ENCODE data around the gene PSPN.
"Not testable (repeated sequence)": the region's sequence is repeated elsewhere in the genome, so short reads cannot be mapped to it uniquely, and the experiment has no call there.

PSPN gene

GRCh38 chr19:6402837-6403608, 27.3 kb upstream of the PSPN start:
- DNase-seq (ENCODE audit: low read depth in 3 of 3): no peak

DNA sequence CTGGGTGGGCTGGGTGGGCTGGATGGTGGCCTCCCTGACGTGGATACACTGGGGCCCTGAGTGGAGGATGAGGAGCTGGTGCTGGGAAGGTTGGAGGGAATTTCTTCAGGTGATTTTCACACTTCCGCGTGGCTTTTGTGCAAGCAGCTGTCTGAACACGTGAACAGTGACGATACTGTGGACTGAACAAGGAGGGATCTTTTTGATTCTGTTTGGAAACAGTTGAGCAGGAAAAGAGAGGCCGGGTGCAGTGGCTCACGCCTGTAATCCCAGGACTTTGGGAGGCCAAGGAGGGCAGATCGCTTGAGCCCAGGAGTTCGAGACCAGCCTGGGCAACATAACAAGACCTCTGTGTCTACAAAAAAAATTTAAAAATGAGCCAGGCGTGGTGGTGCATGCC, 26.3 kb upstream of the PSPN start:
- DNase-seq (ENCODE audit: low read depth in 3 of 3): no peak

DNA sequence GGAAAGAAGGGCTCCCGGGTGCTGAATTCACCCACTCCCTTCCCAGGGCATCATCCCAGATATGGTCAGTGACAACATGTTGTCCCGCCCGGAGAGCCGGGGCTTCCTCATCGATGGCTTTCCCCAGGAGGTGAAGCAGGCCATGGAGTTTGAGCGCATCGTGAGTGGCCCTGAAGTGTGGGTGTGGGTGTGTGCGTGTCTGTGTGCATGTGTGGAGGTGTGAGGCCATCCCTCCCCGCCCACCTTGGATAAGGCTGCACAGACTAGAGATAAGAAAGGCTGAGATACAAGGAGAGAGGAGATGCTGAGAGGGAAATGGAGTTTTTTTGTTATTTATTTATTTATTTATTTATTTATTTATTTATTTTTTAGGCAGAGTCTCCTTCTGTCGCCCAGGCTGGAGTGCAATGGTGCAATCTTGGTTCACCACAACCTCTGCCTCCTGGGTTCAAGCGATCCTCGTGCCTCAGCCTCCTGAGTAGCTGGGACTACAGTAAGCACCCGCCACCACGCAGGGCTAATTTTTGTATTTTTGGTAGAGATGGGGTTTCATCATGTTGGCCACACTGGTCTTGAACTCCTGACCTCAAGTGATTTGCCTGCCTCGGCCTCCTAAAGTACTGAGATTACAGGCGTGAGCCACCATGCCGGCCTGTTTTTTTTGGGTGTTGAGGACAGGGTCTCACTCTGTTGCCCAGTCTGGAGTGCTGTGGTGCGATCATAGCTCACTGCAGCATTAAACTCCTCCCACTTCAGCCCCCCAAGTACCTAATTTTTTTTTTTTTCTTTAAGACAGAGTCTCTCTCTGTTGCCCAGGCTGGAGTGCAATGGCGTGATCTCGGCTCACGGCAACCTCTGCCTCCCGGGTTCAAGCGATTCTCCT, 24.6 kb upstream of the PSPN start:
- DNase-seq (ENCODE audit: low read depth in 3 of 3): not testable (repeated sequence)

- no peak for DNase-seq (ENCODE audit: low read depth in 3 of 3)
Observed at GRCh38 chr19:6396305-6396704, 20.6 kb upstream of the PSPN start.

DNA sequence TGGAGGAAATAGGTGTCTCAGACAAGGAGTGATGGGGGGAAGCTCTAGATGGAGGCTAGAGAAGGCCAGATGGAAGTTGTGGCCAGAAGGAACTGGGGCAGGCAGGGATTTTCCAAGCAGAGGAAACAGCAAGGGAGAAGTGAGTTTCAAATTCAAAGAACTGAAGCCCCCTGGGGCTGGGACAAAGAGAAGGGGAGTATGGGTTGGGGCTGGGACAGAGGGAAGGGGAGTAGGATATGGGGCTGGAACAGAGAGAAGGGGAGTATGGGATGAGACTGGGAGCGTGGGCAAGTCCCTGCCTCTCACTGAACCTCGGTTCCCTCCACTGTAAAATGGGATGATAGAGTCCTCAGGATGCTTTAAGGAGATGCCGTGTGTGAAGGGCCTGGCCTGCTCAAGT, 19.1 kb upstream of the PSPN start:
- DNase-seq (ENCODE audit: low read depth in 3 of 3): no peak

- peak in 2 of 3 experiments; percentile 50 to 52 for DNase-seq (ENCODE audit: low read depth in 3 of 3)
Observed at GRCh38 chr19:6393983-6394412, 18.3 kb upstream of the PSPN start.

- peak; percentile 85 to 92 (median 85) for DNase-seq (ENCODE audit: low read depth in 3 of 3)
Observed at GRCh38 chr19:6393074-6393982, 17.6 kb upstream of the PSPN start, which contains the start of gene GTF2F1. Gene GTF2F1, minus strand, starts transcription at chr19:6393164. Its CDS starts 169 bp downstream, at chr19:6392995.

- no peak for DNase-seq (ENCODE audit: low read depth in 3 of 3)
Observed at GRCh38 chr19:6392221-6393073, 16.7 kb upstream of the PSPN start.

GRCh38 chr19:6387372-6387771, 11.6 kb upstream of the PSPN start:
- DNase-seq (ENCODE audit: low read depth in 3 of 3): no peak

GRCh38 chr19:6384381-6384780, 8.6 kb upstream of the PSPN start:
- DNase-seq (ENCODE audit: low read depth in 3 of 3): no peak

DNA sequence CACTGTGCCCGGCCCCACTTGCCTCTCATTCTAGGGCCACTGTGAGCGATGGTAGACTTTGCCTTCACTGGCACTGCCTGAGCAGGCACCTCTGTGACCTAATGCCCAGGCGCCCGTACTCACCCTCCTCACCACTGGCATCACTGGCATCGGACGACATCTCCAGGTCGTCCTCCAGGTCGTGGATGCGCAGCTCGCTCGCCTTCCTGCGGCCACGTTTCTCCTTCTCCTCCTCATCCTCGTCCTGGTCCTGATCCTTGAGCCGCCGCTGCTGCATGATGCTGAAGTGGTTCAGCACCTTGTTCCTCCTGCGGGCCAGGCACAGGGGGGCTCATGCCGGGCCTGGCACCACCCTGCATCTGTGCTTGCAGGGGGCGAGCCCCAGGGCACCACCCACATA, 7.5 kb upstream of the PSPN start:
- no peak for DNase-seq (ENCODE audit: low read depth in 3 of 3)

DNA sequence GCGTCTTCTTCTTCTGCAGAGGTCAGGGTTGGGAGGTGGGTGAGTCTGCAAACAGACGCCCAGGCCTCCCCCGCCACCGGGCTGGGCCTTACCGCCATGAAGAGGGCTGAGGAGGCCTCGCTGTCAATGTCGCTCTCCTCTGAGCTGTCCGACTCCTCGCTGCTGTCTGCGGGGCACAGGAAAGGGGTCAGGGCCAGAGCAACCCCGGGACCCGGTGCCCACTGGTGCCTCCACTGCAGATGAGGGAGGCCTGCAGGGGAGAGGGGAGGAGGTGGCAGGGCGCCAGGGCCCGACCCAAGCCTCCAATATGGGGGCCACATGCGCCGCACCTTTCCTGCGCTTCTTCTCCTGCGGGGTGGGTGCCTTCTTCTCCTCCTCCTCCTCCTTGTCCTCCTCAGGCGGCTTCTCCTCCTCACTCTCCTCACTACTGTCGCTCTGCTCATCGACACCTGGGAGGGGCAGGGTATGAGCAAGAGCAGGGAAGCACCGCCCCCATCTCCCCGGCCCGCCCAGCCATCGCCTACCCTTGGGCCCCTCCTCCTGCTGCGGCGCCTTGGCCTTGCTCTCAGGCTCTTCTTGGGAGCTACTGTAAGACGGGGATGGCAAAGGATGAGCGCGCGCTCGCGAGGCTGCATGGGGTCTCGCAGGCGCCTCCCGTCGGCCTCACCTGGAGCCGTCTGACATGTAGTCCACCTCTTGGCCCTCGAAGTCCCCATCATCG, 5.5 kb upstream of the PSPN start:
- DNase-seq (ENCODE audit: low read depth in 3 of 3): no peak

GRCh38 chr19:6379744-6380143, 4.0 kb upstream of the PSPN start:
- no peak for DNase-seq (ENCODE audit: low read depth in 3 of 3)

DNA sequence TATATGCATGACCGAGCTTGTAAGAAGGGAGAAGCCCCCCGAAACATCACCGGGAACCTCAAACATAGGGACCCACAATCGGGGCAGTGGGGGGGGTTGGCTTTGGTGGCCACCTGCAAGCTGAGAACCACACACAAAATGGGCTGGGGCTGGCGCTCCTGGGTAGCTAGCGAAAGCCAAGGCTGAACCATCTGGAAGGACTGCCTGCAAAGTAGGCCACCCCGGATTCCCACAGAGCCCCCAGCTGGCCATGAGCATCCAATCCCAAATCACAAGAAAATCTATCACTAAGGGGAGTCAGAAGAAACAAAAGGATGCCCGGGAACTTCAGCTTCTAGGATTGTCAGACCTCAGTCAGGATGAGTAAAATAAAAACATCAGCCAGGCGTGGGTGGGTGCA, 2.8 kb upstream of the PSPN start:
- DNase-seq (ENCODE audit: low read depth in 3 of 3): no peak

DNA sequence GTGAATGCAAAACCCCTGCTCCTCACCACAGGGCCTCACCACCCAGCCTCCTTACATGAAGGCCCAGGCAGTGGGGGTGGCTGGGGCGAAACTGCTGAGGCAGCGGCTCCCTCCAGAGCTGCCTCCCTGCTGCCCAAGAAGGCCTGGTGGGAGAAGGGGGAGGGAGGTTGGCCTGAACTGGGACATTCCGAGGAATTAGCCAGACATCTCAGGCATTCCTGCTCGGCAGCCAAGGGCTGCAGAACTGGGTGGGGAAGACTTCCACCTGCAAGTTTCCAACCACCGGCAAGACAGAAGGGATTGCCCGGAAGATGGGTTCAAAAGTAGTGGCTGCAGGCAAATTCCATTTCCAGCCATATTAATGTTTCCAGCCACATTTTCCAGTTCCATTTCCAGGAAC, 2.3 kb upstream of the PSPN start:
- DNase-seq (ENCODE audit: low read depth in 3 of 3): no peak

GRCh38 chr19:6376512-6377190, 918 bp upstream of the PSPN start:
- no peak for DNase-seq (ENCODE audit: low read depth in 3 of 3)

DNA sequence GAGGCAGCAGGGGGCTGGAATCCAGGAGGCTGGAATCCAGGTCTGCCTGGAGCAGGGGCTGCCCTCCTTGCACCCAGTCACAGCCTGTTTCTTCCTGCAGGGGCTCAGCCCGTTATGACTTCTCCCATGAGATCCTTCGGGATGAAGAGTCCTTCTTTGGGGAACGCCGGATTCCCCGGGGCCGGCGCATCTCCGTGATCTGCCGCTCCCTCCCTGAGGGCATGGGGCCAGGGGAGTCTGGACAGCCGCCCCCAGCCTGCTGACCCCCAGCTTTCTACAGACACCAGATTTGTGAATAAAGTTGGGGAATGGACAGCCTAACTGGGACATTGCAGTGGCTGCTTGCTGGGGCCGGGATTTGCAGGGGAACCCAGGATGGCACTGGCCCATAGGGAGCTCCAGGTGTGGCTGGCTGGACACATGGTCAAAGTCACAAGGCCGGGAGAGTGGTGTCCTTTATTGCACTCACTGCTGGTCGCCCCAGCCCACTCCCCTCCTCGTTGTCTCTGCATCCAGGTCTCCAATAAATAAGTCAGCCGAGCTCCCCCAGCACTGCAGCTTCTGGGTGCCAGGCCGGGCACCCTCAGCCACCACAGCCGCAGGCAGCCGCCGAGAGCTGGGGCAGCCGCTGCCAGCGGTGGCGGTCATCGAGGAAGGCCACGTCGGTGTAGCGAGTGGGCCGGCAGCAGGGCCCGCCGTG, 872 bp downstream of the PSPN start:
- DNase-seq (ENCODE audit: low read depth in 3 of 3): no peak

DNA sequence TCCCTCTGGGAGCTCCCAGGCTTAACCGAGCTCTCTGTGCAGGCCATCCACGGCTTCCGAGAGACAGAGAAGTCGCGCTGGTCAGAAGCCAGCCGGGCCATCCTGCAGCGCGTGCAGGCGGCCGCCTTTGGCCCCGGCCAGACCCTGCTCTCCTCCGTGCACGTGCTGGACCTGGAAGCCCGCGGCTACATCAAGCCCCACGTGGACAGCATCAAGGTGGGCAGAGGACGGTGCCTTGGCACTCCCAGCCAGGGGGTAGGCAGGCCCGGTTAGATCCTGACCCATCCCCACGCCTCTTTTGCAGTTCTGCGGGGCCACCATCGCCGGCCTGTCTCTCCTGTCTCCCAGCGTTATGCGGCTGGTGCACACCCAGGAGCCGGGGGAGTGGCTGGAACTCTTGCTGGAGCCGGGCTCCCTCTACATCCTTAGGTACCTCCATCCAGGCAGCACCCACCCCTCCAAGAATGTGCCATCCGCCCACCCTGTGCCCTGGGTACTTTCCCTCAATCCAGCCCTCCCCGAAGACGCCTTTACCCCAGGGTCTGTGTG, 1.5 kb downstream of the PSPN start:
- DNase-seq (ENCODE audit: low read depth in 3 of 3): no peak

- DNase-seq (ENCODE audit: low read depth in 3 of 3): no peak
Observed at GRCh38 chr19:6373813-6374108, 2.0 kb downstream of the PSPN start.

All from stimulated activated CD4-positive, alpha-beta T cell treated with anti-CD3 and anti-CD28 coated beads, TNF-alpha, amount 100 ng/mL, for 4 hours (primary cell).